BJ (cell line): ENCODE results near the gene VWC2. TPM values are rescaled to one million over a fixed set of nuclear protein-coding genes. Genes with fewer than 3 reads are reported as not detected.

Experiments used
- CTCF ChIA-PET: fragments of 350-600 bp; formaldehyde crosslinking; extraction: SDS; loops from one replicate; lab custom pipeline; 2021; ENCODE audit warnings: antibody characterized with exemption, inconsistent platforms; lab: Yijun Ruan, JAX
- POLR2A ChIA-PET: fragments of 300-600 bp; sonication (Branson Sonifier 250); formaldehyde crosslinking; extraction: SDS; loops from one replicate; lab custom pipeline; 2021; ENCODE audit warnings: antibody characterized with exemption; lab: Charles Lee
- DNase-seq: peaks from one replicate; pipeline ENCODE4 v3.0.0-alpha.2; 2011; ENCODE audit warnings: low read depth
- H3K27me3 ChIP-seq: 2 replicates; pipeline ENCODE4 v1.6.0; 2011; ENCODE audit warnings: low read length; ENCODE audit not compliant: control insufficient read depth, insufficient read depth
- H3K36me3 ChIP-seq: 2 replicates; pipeline ENCODE4 v1.5.1; 2011; ENCODE audit warnings: low read length; ENCODE audit not compliant: control insufficient read depth, insufficient read depth
- H3K4me3 ChIP-seq: 2 replicates; pipeline ENCODE4 v1.5.1; 2011; ENCODE audit warnings: low read depth, mild to moderate bottlenecking, control low read depth, low read length
- CTCF ChIP-seq: IDR thresholded peaks from 2 replicates; pipeline ENCODE4 v1.5.1; 2011; ENCODE audit warnings: low read depth, mild to moderate bottlenecking, control low read depth, inconsistent platforms, low read length, moderate library complexity; ENCODE audit not compliant: insufficient read depth
- polyA plus RNA-seq: library from polyadenylated mRNA; depleted of rRNA; stranded (reverse); fragments of >200 nt; gene quantifications from 2 replicates; pipeline ENCODE4 v1.2.3, GENCODE V29; 2011

VWC2 gene
- polyA plus RNA-seq, 1 experiment, result not detected

- no peak for TF ChIP-seq CTCF
- no peaks in the 10 kb centered on the region for H3K36me3 ChIP-seq
- H3K4me3 ChIP-seq, result no peak overlapping the region
- POLR2A ChIA-PET, result no interaction called here
- DNase-seq, result no peak
- CTCF ChIA-PET, result no interaction called here
- H3K27me3 ChIP-seq, result no peaks in the 10 kb centered on the region
Observed at GRCh38 chr7:49860293-49860692, 86.9 kb downstream of the VWC2 start.

- Histone ChIP-seq H3K27me3 (no peaks in the 10 kb centered on the region), H3K36me3 (no peaks in the 10 kb centered on the region), H3K4me3 (no peak overlapping the region)
- POLR2A ChIA-PET, result no interaction called here
- TF ChIP-seq CTCF, result no peak
- DNase-seq, result no peak
- CTCF ChIA-PET, result no interaction called here
Observed at GRCh38 chr7:49866076-49866735, 92.8 kb downstream of the VWC2 start.

- Histone ChIP-seq H3K27me3 (no peaks in the 10 kb centered on the region), H3K36me3 (no peaks in the 10 kb centered on the region), H3K4me3 (no peak overlapping the region)
- TF ChIP-seq CTCF, result no peak
- DNase-seq, result no peak
- ChIA-PET POLR2A (no interaction called here), CTCF (no interaction called here)
Observed at GRCh38 chr7:49866910-49867309, 93.5 kb downstream of the VWC2 start.

- ChIA-PET POLR2A (no interaction called here), CTCF (no interaction called here)
- TF ChIP-seq CTCF, result no peak
- Histone ChIP-seq H3K36me3 (no peaks in the 10 kb centered on the region), H3K4me3 (no peak overlapping the region), H3K27me3 (no peaks in the 10 kb centered on the region)
- DNase-seq, result no peak
Observed at GRCh38 chr7:49873420-49873819, 100.0 kb downstream of the VWC2 start.

GRCh38 chr7:49875336-49875735 is 101.9 kb downstream of the VWC2 start:
- DNase-seq, result no peak
- H3K27me3 ChIP-seq, result no peaks in the 10 kb centered on the region
- TF ChIP-seq CTCF, result no peak
- POLR2A ChIA-PET, result no interaction called here
- CTCF ChIA-PET, result no interaction called here
- no peak overlapping the region for H3K4me3 ChIP-seq
- no peaks in the 10 kb centered on the region for H3K36me3 ChIP-seq
